GM21825 (cell line): ENCODE measurements around the gene C1QL4.
A peak's percentile ranks its signal among the peaks of the same experiment; 100 is the strongest.
"Not testable (repeated sequence)": the region's sequence is repeated elsewhere in the genome, so short reads cannot be mapped to it uniquely, and the experiment has no call there.

ENCODE experiments used
- ATAC-seq: cut with Tn5 transposase; IDR thresholded peaks from one replicate; pipeline ENCODE4 v1.9.1; 2021; ENCODE audit warnings: mild to moderate bottlenecking, moderate library complexity; ENCODE audit not compliant: unreplicated experiment

Gene C1QL4

DNA sequence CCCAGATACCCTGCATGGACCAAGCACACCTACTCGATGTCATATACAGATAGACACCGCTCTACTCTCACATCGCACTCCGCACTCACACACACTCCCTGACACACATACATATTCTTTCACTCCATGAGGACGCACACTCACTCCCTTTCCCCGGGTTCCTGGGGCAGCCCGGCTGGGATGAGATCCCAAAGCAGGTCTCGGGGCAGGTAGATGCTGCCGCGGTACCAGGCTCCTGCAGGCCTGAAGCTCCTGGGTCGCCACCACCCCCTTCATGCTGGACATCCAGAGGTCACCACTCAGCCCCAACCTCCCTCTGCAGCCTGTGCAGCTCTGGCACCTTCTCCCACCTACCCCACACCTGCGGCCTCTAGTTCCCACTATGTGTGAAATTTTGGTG lies 2.3 kb downstream of the C1QL4 start:
- ATAC-seq, result no peak

- no peak for ATAC-seq
Observed at GRCh38 chr12:49334226-49334625, 2.8 kb downstream of the C1QL4 start.

- ATAC-seq, result not testable (repeated sequence)
Observed at GRCh38 chr12:49333778-49334177, 3.2 kb downstream of the C1QL4 start.

- no peak for ATAC-seq
Observed at GRCh38 chr12:49332891-49333371, 4.1 kb downstream of the C1QL4 start.

DNA sequence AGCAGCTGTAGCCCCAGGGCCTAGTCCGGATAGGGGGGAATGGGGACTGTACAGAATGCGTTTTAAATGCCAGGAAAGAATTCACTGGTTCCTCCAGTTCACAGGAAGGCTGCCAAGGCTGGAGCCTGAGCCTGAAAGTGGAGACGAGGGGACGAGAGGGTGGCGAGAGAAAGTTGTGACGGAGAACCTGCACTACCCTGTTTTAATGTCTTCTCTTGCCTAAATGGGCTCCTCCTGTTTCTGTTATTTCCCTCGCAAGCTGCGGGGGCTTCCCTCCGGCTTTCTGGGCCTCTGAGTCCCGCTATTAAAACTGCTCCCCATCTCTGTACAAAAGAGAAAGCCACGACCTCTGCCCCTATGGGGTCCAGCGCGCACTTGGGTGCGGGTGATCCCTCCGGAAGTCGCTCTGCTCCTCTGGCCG lies 4.5 kb downstream of the C1QL4 start:
- ATAC-seq, result no peak

DNA sequence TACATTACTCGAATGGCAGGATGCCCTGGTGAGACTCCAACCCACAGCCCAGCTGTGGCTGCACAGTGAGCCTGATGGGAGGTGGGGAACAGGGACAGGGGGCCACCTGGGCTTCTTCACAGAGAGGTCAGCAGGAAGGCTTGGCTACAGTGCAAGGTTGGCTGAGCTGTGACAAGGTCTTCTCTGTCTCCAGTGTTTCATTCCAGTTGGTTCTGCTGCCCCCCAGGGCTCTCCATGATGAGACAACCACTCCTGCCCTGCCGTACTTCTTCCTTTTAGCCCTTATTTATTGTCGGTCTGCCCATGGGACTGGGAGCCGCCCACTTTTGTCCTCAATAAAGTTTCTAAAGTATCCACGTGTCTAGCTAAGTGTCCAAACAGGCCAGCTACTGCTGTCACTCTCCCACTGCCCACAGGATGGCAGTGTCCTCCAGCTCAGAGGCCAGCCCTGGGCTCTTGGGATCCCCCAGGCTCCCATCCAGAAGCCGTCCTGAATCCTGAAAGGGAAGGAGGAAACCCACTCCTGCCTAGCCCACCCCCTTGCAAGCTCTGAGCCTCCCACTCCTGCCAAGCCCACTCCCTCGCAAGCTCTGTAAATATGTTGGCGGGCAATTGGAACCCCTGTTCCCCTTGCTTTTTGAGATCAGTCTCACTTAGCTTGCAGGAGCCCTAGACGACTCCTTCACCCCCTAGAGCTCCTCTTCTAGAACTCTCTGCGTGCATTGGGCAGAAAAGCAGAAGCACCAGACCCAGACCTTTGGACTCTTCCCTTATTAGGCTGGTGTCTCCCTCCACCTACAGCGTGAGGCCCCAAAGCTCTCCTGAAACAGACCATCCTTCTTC lies 5.4 kb downstream of the C1QL4 start:
- ATAC-seq, result no peak

DNA sequence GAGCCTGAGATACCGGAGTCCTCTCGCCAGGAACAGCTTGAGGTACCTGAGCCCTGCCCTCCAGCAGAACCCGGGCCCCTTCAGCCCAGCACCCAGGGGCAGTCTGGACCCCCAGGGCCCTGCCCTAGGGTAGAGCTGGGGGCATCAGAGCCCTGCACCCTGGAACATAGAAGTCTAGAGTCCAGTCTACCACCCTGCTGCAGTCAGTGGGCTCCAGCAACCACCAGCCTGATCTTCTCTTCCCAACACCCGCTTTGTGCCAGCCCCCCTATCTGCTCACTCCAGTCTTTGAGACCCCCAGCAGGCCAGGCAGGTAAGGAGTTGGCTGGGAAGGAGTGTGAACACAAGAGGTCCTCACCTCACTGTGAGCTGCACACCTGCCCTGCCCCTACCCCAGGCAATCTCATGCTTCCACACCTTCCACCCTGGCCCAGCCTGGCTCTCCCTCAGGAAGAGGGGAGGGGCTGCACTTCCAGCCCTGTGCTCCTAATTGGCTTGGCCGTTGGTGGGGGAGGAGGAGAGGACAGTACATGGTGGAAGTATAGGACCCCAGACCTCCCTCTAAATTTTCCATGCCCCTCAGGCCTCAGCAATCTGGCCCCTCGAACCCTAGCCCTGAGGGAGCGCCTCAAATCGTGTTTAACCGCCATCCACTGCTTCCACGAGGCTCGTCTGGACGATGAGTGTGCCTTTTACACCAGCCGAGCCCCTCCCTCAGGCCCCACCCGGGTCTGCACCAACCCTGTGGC lies 6.2 kb downstream of the C1QL4 start:
- ATAC-seq, result no peak

DNA sequence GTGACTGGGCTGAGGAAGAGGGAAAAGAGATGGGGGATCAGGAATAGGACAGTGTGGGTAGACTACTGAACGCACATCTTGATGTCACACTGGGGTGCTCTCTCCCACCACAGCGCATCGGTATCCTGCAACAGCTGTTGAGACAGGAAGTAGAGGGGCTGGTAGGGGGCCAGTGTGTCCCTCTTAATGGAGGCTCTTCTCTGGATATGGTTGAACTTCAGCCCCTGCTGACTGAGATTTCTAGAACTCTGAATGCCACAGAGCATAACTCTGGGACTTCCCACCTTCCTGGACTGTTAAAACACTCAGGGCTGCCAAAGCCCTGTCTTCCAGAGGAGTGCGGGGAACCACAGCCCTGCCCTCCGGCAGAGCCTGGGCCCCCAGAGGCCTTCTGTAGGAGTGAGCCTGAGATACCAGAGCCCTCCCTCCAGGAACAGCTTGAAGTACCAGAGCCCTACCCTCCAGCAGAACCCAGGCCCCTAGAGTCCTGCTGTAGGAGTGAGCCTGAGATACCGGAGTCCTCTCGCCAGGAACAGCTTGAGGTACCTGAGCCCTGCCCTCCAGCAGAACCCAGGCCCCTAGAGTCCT lies 6.9 kb downstream of the C1QL4 start:
- no peak for ATAC-seq

GRCh38 chr12:49328816-49329215 lies 8.2 kb downstream of the C1QL4 start:
- no peak for ATAC-seq

- ATAC-seq, result no peak
Observed at GRCh38 chr12:49327887-49328286, 9.1 kb downstream of the C1QL4 start.

DNA sequence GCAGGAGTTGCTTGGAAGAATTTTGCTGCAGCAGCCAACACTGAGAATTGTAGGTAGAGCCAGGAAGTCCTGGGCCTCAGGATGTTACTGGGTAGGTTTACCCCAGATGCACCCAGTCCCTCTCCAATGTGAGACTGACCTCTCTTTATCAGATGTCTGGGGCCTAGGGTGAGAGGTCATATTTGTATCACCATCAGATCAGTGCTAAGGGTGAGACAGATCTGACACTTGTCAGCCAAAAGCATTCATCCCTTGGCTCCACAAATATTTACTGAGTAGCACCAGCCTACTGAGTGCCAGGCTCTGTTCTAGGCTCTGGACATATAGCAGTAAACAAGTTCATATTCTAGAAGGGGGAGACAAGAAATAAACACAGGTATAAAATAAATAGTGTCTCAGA lies 9.6 kb downstream of the C1QL4 start:
- ATAC-seq, result no peak

GRCh38 chr12:49325606-49326005 lies 11.4 kb downstream of the C1QL4 start:
- no peak for ATAC-seq

DNA sequence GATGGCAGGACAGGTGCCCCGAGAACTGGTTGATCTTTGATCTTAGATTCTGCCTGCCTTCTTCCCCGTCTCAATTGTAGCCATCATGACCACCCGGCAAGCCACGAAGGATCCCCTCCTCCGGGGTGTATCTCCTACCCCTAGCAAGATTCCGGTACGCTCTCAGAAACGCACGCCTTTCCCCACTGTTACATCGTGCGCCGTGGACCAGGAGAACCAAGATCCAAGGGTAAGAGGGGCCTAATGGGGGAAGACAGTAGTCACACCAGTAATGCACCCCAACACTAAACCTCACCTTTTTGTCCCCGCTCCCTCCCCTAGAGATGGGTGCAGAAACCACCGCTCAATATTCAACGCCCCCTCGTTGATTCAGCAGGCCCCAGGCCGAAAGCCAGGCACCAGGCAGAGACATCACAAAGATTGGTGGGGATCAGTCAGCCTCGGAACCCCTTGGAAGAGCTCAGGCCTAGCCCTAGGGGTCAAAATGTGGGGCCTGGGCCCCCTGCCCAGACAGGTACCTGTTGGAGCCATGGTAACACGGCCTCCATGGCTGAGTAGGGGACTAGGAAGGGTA lies 13.4 kb downstream of the C1QL4 start:
- ATAC-seq, result no peak

DNA sequence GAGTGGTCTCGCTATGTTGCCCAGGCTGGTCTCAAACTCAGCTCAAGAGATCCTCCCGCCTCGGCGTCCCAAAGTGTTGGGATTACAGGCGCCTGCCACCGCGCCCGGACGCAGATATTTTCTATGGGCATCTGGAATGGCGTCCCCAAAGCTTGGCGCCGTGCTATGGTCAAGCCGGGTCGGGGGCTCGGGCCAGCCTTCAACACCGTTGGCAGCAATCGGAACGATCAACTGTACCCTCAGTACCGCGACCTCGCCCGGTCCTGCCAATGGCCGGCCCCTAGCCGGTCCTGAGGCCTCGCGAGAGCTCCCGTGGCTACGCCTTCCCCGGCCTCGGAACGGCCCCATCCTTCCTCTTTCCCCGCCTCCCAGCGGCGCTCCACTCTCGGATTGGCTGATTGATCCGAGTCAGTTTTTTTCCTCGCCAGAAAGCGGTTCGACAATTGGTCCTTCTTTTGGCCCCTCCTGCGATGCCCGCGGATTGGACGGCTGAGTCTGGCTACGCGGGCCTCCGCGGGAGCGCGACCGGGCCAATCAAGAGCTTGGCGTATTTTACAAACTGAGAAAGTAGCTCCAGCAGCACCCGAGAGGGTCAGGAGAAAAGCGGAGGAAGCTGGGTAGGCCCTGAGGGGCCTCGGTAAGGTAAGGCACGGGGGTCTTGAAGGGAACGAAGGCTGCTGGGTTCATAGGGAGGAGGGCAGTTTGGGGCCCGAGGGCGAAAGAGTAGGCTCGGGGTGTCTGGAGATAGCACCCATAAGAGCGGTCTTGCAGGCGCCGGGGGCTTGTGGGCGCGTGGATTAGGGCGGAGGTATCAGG lies 14.1 kb downstream of the C1QL4 start, which contains the start of gene TROAP:
TROAP (plus strand) TSS at position 548 of the 816 bp plus-strand sequence. CDS start 354 bp downstream, outside the sequence.
- ATAC-seq, result peak; percentile 97

DNA sequence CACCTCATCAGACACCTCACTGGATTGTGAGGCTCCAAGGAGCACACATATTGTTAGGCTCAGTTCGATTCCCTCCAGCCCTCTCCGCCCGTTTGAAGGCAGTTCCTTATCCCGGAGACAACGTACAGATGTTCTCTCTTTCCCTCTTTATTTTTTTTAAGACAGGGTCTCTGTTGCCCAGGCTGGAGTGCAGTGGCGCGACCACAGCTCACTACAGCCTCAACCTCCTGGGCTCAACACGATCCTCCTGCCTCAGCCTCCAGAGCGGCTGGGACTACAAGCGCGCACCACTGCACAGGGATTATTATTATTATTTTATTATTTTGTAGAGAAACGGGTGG lies 14.7 kb downstream of the C1QL4 start:
- no peak for ATAC-seq

DNA sequence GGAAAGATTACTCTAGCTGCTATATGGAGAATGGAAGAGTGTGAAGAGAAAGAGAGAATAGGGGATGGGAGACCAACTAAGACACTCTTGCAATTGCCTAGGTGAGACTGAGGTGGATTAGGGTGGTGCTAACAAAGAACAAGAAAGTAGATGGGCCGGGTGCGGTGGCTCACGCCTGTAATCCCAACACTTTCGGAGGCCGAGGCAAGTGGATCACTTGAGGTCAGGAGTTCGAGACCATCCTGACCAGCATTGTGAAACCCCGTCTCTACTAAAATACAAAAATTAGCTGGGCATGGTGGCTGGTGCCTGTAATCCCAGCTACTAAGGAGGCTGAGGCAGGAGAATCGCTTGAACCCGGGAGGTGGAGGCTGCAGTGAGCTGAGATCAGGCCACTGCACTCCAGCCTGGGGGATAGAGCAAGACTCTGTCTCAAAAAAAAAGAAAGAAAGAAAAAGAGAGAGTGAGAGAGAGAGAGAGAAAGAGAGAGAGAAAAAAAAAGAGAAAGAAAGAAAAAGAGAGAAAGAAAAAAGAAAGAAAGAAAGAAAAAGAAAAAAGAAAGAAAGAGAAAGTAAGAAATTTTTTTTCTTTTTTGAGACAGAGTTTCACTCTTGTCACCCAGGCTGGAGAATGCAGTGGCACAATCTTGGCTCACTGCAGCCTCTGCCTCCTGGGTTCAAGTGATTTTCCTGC lies 16.4 kb downstream of the C1QL4 start:
- not testable (repeated sequence) for ATAC-seq

DNA sequence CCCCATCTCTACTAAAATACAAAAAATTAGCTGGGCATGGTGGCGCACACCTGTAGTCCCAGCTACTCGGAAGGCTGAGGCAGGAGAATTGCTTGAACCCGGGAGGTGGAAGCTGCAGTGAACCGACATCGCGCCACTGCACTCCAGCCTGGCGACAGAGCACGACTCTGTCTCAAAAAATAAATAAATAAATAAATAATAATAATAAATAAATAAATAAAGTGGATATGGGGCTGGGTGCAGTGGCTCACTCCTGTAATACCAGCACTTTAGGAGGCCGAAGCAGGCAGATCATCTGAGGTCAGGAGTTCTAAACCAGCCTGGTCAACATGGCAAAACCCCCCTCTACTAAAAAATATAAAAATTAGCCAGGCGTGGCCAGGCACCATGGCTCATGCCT lies 19.9 kb downstream of the C1QL4 start:
- ATAC-seq, result not testable (repeated sequence)

DNA sequence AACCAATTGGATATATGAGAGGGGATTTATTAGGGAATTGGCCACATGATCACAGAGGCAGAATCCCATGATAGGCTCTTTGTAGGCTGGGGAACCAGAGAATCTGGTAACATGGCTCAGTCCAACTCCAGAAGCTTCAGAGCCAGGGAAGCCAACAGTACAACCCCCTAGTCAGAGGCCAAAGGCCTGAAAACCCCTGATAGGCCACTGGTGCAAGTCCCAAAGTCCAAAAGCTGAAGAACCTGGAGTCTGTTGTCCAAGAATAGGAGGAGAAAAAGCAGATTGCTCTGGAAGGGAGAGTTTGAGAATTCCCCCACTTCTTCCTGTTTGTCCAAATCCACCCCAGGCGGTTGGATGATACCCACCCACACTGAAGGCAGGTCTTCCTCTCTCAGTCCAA lies 22.2 kb downstream of the C1QL4 start:
- no peak for ATAC-seq

DNA sequence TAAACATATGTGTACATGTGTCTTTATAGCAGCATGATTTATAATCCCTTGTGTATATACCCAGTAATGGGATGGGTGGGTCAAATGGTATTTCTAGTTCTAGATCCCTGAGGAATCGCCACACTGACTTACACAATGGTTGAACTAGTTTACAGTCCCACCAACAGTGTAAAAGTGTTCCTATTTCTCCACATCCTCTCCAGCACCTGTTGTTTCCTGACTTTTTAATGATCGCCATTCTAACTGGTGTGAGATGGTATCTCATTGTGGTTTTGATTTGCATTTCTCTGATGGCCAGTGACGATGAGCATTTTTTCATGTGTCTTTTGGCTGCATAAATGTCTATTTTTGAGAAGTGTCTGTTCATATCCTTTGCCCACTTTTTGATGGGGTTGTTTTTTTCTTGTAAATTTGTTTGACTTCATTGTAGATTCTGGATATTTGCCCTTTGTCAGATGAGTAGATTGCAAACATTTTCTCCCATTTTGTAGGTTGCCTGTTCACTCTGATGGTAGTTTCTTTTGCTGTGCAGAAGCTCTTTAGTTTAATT lies 26.5 kb downstream of the C1QL4 start:
- ATAC-seq, result not testable (repeated sequence)

- no peak for ATAC-seq
Observed at GRCh38 chr12:49309386-49309785, 27.6 kb downstream of the C1QL4 start.
